HG03575 (cell line): Measurements from ENCODE around the gene EEF1A1.
A peak's percentile ranks its signal among the peaks of the same experiment; 100 is the strongest.
"Not testable (repeated sequence)": the region's sequence is repeated elsewhere in the genome, so short reads cannot be mapped to it uniquely, and the experiment has no call there.

Experiments
- ATAC-seq: cut with Tn5 transposase; IDR thresholded peaks from one replicate; pipeline ENCODE4 v1.9.1; 2021; ENCODE audit not compliant: unreplicated experiment, insufficient number of reproducible peaks, low FRiP score; ENCODE audit errors: extremely low read depth

EEF1A1 gene

GRCh38 chr6:73520688-73521350, at the start of gene EEF1A1:
Gene EEF1A1 (minus strand): TSS chr6:73521032. CDS start chr6:73520026, 1,006 bp downstream.
- peak; percentile 40 for ATAC-seq

GRCh38 chr6:73569121-73569520, 48.3 kb upstream of the EEF1A1 start:
- ATAC-seq: no peak

- no peak for ATAC-seq
Observed at GRCh38 chr6:73566954-73567591, 46.2 kb upstream of the EEF1A1 start.

GRCh38 chr6:73566486-73566871, 45.6 kb upstream of the EEF1A1 start:
- not testable (repeated sequence) for ATAC-seq

- ATAC-seq: no peak
Observed at GRCh38 chr6:73565767-73566485, 45.1 kb upstream of the EEF1A1 start.

GRCh38 chr6:73564578-73565345, 43.9 kb upstream of the EEF1A1 start:
- no peak for ATAC-seq

- ATAC-seq: no peak
Observed at GRCh38 chr6:73562558-73562957, 41.7 kb upstream of the EEF1A1 start.

- ATAC-seq: peak; percentile 54
Observed at GRCh38 chr6:73560853-73561407, 40.1 kb upstream of the EEF1A1 start.

- ATAC-seq: no peak
Observed at GRCh38 chr6:73560182-73560732, 39.4 kb upstream of the EEF1A1 start.

GRCh38 chr6:73559399-73559794, 38.6 kb upstream of the EEF1A1 start:
- not testable (repeated sequence) for ATAC-seq

- no peak for ATAC-seq
Observed at GRCh38 chr6:73558624-73559398, 38.0 kb upstream of the EEF1A1 start.

GRCh38 chr6:73556836-73557235, 36.0 kb upstream of the EEF1A1 start:
- ATAC-seq: no peak

GRCh38 chr6:73555380-73555949, 34.6 kb upstream of the EEF1A1 start:
- ATAC-seq: not testable (repeated sequence)

- ATAC-seq: not testable (repeated sequence)
Observed at GRCh38 chr6:73551115-73551514, 30.3 kb upstream of the EEF1A1 start.

GRCh38 chr6:73548458-73549446, 27.9 kb upstream of the EEF1A1 start:
- no peak for ATAC-seq

- ATAC-seq: no peak
Observed at GRCh38 chr6:73547036-73547435, 26.2 kb upstream of the EEF1A1 start.

- no peak for ATAC-seq
Observed at GRCh38 chr6:73542891-73543290, 22.1 kb upstream of the EEF1A1 start.
